Small intestine (tissue), 7 donors: ENCODE measurements around the gene LILRB5. TPM values are rescaled to one million over a fixed set of nuclear protein-coding genes. Genes with fewer than 3 reads are reported as not detected.
A peak's percentile ranks its signal among the peaks of the same experiment; 100 is the strongest.
"Not testable (repeated sequence)": the region's sequence is repeated elsewhere in the genome, so short reads cannot be mapped to it uniquely, and the experiment has no call there.

Experiments used
- DNase-seq, 2 donors: peaks; one replicate each; pipeline versions ENCODE4 v3.0.0 to v3.0.0-alpha.2; 2013
- FAIRE-seq: peaks from 2 replicates; lab custom pipeline; 2012; peaks lifted over from hg19 to GRCh38; lab: Jason Lieb, UNC
- H3K27ac ChIP-seq, 3 donors: one replicate each; pipeline ENCODE4 v1.5.1; 2013; ENCODE audit warnings: low read length in 2 of 3, mild to moderate bottlenecking in 2 of 3, control low read depth in 1 of 3, inconsistent platforms in 1 of 3, low read depth in 1 of 3, moderate library complexity in 1 of 3
- H3K27me3 ChIP-seq, 3 donors: one replicate each; pipeline ENCODE4 v1.6.1; 2013; ENCODE audit warnings: low read length in 3 of 3, inconsistent platforms in 1 of 3; ENCODE audit not compliant: control insufficient read depth in 3 of 3, insufficient read depth in 3 of 3
- H3K36me3 ChIP-seq, 3 donors: one replicate each; pipeline ENCODE4 v1.6.1; 2013; ENCODE audit warnings: low read length in 3 of 3, inconsistent platforms in 1 of 3, low read depth in 1 of 3, mild to moderate bottlenecking in 1 of 3, moderate library complexity in 1 of 3; ENCODE audit not compliant: control insufficient read depth in 3 of 3, insufficient read depth in 2 of 3
- H3K4me1 ChIP-seq, 3 donors: one replicate each; pipeline ENCODE4 v1.6.1; 2013; ENCODE audit warnings: low read length in 2 of 3, inconsistent platforms in 1 of 3, low read depth in 1 of 3, mild to moderate bottlenecking in 1 of 3, moderate library complexity in 1 of 3; ENCODE audit not compliant: control insufficient read depth in 3 of 3, insufficient read depth in 2 of 3
- H3K4me3 ChIP-seq, 3 donors: one replicate each; pipeline ENCODE4 v1.5.1; 2013; ENCODE audit warnings: low read length in 3 of 3, control low read depth in 1 of 3, inconsistent platforms in 1 of 3, low read depth in 1 of 3, mild to moderate bottlenecking in 1 of 3, moderate library complexity in 1 of 3
- H3K9me3 ChIP-seq, 2 donors: one replicate each; pipeline ENCODE4 v1.6.1; 2013; ENCODE audit warnings: low read depth in 1 of 2, low read length in 1 of 2; ENCODE audit not compliant: control insufficient read depth in 2 of 2, insufficient read depth in 1 of 2
- WGBS, 3 donors: extraction: QIAGEN DNeasy Blood & Tissue Kit; methylation state at CpG; one replicate each; pipeline ENCODE4 v1.1.7; 2013; 5-methylcytosine and 5-hydroxymethylcytosine counted together
- polyA plus RNA-seq, 4 donors: library from polyadenylated mRNA; stranded (reverse) in 3 of 4; unstranded in 1 of 4; fragments of 200-250 nt in 3 of 4; fragments of 120-200 nt in 1 of 4; gene quantifications; one replicate each; pipeline versions ENCODE4 v1.2.1 to v1.2.3, GENCODE V29; 2013
- donor health status: healthy with polysubstance abuse.
- donor health status: control.
- donor health status: control.
- donor health status: Bipolar disorder and iron deficiency.
- donor health status: healthy.

LILRB5 gene
- polyA plus RNA-seq, 4 donors: 1.1 to 6.9 (median 4.4) TPM

- FAIRE-seq, DNase-seq, H3K4me3 ChIP-seq, H3K9me3 ChIP-seq, H3K27ac ChIP-seq, H3K27me3 ChIP-seq, H3K4me1 ChIP-seq, H3K36me3 ChIP-seq: not testable (repeated sequence)
- 53 to 64% (median 55%) methylated on average over 5 of the region's 5 CpGs for WGBS, 3 donors
Observed at GRCh38 chr19:54272181-54272580, 15.1 kb upstream of the LILRB5 start.

DNA sequence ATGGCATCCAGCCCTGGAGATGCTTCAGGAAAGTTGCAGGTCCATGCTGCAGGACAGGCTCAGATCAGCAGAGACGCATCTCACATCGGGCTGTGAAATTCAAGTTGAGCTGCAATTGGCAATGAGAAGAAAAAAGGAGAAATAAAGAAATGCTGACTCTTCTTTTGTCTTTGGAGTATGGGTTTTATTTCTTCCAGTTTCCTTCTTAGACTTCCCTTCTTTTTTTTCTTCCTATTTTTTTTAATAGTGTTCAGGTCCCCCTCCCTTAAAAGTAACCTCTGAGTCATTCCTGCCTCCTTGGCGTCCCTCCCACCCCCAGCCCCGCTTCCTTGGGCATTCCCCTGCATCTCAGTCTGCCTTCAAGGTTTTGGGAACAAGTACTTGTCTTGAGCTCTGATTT, 14.5 kb upstream of the LILRB5 start:
- not testable (repeated sequence) for H3K27ac ChIP-seq, DNase-seq, H3K4me3 ChIP-seq, H3K9me3 ChIP-seq, H3K27me3 ChIP-seq, H3K4me1 ChIP-seq, FAIRE-seq, H3K36me3 ChIP-seq
- WGBS, 3 donors: 31 to 64% (median 63%) methylated on average over 2 to 4 of the region's 4 CpGs

GRCh38 chr19:54271106-54271505, 14.0 kb upstream of the LILRB5 start:
- WGBS, 3 donors: 71 to 82% (median 72%) methylated on average over 8 of the region's 8 CpGs
- DNase-seq: no peak
- H3K27ac ChIP-seq: no peak overlapping the region

DNA sequence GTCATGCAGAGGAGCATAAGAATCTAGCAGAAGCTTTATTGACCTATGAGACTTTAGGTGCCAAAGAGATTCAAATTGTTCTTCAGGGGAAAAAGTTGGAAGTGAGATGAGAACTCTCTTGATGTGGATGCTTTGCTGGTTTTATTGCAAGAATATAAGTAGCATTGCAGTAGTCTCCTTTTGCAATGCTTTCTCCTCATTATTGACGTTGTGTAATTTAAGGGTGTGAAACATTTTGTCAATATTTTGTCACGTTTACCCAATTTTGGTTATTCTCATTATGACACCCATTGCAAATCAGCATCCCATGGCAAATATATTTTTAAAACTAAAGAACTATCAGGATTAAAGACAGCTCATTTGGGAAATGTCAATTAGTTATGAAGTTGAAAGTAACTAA, 11.9 kb upstream of the LILRB5 start:
- Histone ChIP-seq H3K4me1 (no peaks in the 10 kb centered on the region), H3K27me3 (no peaks in the 10 kb centered on the region), H3K9me3 (no peaks in the 10 kb centered on the region), H3K36me3 (no peaks in the 10 kb centered on the region), H3K27ac (no peak overlapping the region), H3K4me3 (no peak overlapping the region)
- DNase-seq (no peak), FAIRE-seq (no peak)
- WGBS, 3 donors: 45 to 66% (median 52%) methylated on average over 2 of the region's 2 CpGs

More at GRCh38 chr19:54271106-54271505, 14.0 kb upstream of the LILRB5 start:
- no peak for FAIRE-seq
- Histone ChIP-seq H3K4me3 (no peak overlapping the region), H3K4me1 (no peaks in the 10 kb centered on the region), H3K9me3 (no peaks in the 10 kb centered on the region), H3K36me3 (no peaks in the 10 kb centered on the region), H3K27me3 (no peaks in the 10 kb centered on the region)

DNA sequence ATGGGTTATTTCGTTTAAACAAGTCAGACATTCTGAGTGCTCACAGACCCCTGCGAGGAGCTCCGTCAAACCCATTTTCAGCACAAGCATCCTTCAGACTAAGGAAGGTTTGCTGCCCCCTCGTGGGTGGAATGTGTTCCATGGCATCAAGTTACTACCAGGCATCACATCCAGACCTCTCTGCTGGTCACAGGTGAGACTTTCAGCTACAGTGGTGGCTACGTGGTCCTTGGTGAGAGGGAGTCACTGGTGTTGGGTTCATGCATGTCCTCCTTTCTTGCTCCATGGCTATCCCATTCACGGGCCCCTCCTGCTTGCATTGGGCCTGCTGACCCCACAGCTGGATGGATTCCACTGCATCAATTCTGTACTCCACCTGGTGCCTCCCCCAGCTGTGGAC, 9.1 kb upstream of the LILRB5 start:
- no peak overlapping the region for H3K27ac ChIP-seq
- no peak for FAIRE-seq
- H3K27me3 ChIP-seq: no peaks in the 10 kb centered on the region
- no peaks in the 10 kb centered on the region for H3K4me1 ChIP-seq
- H3K4me3 ChIP-seq: no peak overlapping the region
- H3K36me3 ChIP-seq: no peaks in the 10 kb centered on the region
- H3K9me3 ChIP-seq: no peaks in the 10 kb centered on the region
- WGBS, 3 donors: 3 to 7% (median 6%) methylated on average over 6 of the region's 6 CpGs
- peak; percentile 61 to 79 for DNase-seq

DNA sequence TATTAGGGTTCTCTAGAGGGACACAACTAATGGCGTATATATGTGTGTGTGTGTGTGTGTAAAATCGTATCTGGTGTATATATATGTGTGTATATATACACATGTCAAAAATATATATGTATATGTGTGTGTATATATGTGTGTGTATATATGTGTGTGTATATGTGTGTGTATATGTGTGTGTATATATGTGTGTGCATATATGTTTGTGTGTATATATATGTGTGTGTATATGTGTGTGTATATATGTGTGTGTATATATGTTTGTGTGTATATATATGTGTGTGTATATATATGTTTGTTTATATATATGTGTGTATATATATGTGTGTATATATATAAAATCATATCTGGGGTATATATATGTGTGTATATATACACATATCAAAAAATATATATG, 5.4 kb upstream of the LILRB5 start:
- Histone ChIP-seq H3K4me3 (no peak overlapping the region), H3K4me1 (no peaks in the 10 kb centered on the region), H3K9me3 (no peaks in the 10 kb centered on the region), H3K27me3 (no peaks in the 10 kb centered on the region), H3K36me3 (no peaks in the 10 kb centered on the region), H3K27ac (no peak overlapping the region)
- no peak for DNase-seq
- 79 to 89% (median 84%) methylated on average over 2 of the region's 2 CpGs for WGBS, 3 donors
- FAIRE-seq: no peak

GRCh38 chr19:54262066-54262465, 5.0 kb upstream of the LILRB5 start:
- Histone ChIP-seq H3K4me1 (no peaks in the 10 kb centered on the region), H3K27ac (no peak overlapping the region), H3K27me3 (no peaks in the 10 kb centered on the region), H3K9me3 (no peaks in the 10 kb centered on the region), H3K4me3 (no peak overlapping the region), H3K36me3 (no peaks in the 10 kb centered on the region)
- FAIRE-seq (no peak), DNase-seq (no peak)
- 73 to 80% (median 74%) methylated on average over 11 of the region's 11 CpGs for WGBS, 3 donors

GRCh38 chr19:54256250-54257115, 590 bp downstream of the LILRB5 start:
- no peak overlapping the region for H3K27ac ChIP-seq

More at GRCh38 chr19:54256250-54257115, 590 bp downstream of the LILRB5 start:
- Histone ChIP-seq H3K27me3 (peaks cover 0 to 3% (median 0%) of the 10 kb centered on the region in 3 donors), H3K36me3 (no peaks in the 10 kb centered on the region), H3K9me3 (no peaks in the 10 kb centered on the region), H3K4me3 (no peak overlapping the region), H3K4me1 (no peaks in the 10 kb centered on the region)
- DNase-seq (no peak), FAIRE-seq (no peak)
- WGBS, 3 donors: 60 to 71% (median 66%) methylated on average over 16 to 19 of the region's 19 CpGs
